HEK293 (cell line): Measurements from ENCODE around the gene SLC38A8.

Experiments used
- CTCF ChIA-PET: fragments of 350-600 bp; formaldehyde crosslinking; extraction: SDS; loops from one replicate; lab custom pipeline; 2021; ENCODE audit warnings: antibody characterized with exemption; lab: Yijun Ruan, JAX
- POLR2A ChIA-PET: fragments of 300-600 bp; formaldehyde crosslinking; extraction: SDS; loops from one replicate; lab custom pipeline; 2020; ENCODE audit warnings: antibody characterized with exemption, inconsistent platforms; lab: Yijun Ruan, JAX
- H3K27ac ChIP-seq: fragments of 200-500 bp; sonication (Bioruptor generic); 2 replicates; pipeline ENCODE4 v1.5.1; 2014; ENCODE audit warnings: low read depth, low read length, control low read depth, inconsistent platforms; ENCODE audit errors: extremely low read depth
- H3K36me3 ChIP-seq, 2 experiments: fragments of 200-500 bp in 1 of 2; sonication (Bioruptor generic) in 1 of 2; 1 replicate in 1 of 2; 2 replicates in 1 of 2; pipeline ENCODE4 v1.5.1; 2014 to 2017; ENCODE audit warnings: inconsistent platforms in 2 of 2, low read length in 2 of 2; ENCODE audit not compliant: control insufficient read depth in 2 of 2, insufficient read depth in 1 of 2
- H3K4me1 ChIP-seq: fragments of 200-500 bp; sonication (Bioruptor generic); 2 replicates; pipeline ENCODE4 v1.5.1; 2014; ENCODE audit warnings: mild to moderate bottlenecking, low read length, inconsistent platforms; ENCODE audit not compliant: control insufficient read depth, insufficient read depth
- H3K4me3 ChIP-seq: 2 replicates; pipeline ENCODE4 v1.5.1; 2011; ENCODE audit warnings: low read depth, mild to moderate bottlenecking, control low read depth, low read length, moderate library complexity
- H3K9me3 ChIP-seq: fragments of 200-500 bp; sonication (Bioruptor generic); 2 replicates; pipeline ENCODE4 v1.5.1; 2014; ENCODE audit warnings: low read depth, low read length, inconsistent platforms; ENCODE audit not compliant: control insufficient read depth, insufficient read depth
- GLIS1 ChIP-seq: fragments of 450-650 bp; formaldehyde crosslinking; IDR thresholded peaks from 2 replicates; pipeline ENCODE4 v1.5.1; 2016; ENCODE audit warnings: missing biosample characterization, missing genetic modification characterization
- HIC1 ChIP-seq: fragments of 450-650 bp; formaldehyde crosslinking; IDR thresholded peaks from 2 replicates; pipeline ENCODE4 v1.5.1; 2016; ENCODE audit warnings: missing biosample characterization, missing genetic modification characterization
- HOXD13 ChIP-seq: sonication (generic); formaldehyde crosslinking; IDR thresholded peaks from 2 replicates; pipeline ENCODE4 v1.8.0; 2022; ENCODE audit warnings: missing genetic modification reagents, borderline replicate concordance
- PRDM10 ChIP-seq: fragments of 450-650 bp; formaldehyde crosslinking; IDR thresholded peaks from 2 replicates; pipeline ENCODE4 v1.5.1; 2016; ENCODE audit warnings: missing biosample characterization, missing genetic modification characterization
- REPIN1 ChIP-seq: fragments of 450-650 bp; formaldehyde crosslinking; IDR thresholded peaks from 2 replicates; pipeline ENCODE4 v1.5.1; 2017; ENCODE audit warnings: missing biosample characterization, missing genetic modification characterization, low read depth
- SP7 ChIP-seq: fragments of 450-650 bp; formaldehyde crosslinking; IDR thresholded peaks from 2 replicates; pipeline ENCODE4 v1.5.1; 2016; ENCODE audit warnings: missing biosample characterization, missing genetic modification characterization
- TRIM28 ChIP-seq: IDR thresholded peaks from 2 replicates; pipeline ENCODE4 v1.6.1; 2011; ENCODE audit warnings: low read length, control low read depth, borderline replicate concordance
- ZBTB21 ChIP-seq: fragments of 450-650 bp; formaldehyde crosslinking; IDR thresholded peaks from 2 replicates; pipeline ENCODE4 v1.5.1; 2017; ENCODE audit warnings: missing biosample characterization, missing genetic modification characterization
- ZFHX2 ChIP-seq: fragments of 450-650 bp; formaldehyde crosslinking; conservative IDR thresholded peaks from 2 replicates; pipeline ENCODE4 v1.5.1; 2016; ENCODE audit warnings: missing biosample characterization, missing genetic modification characterization
- ZNF157 ChIP-seq: fragments of 450-650 bp; formaldehyde crosslinking; IDR thresholded peaks from 2 replicates; pipeline ENCODE4 v1.5.1; 2016; ENCODE audit warnings: missing biosample characterization, missing genetic modification characterization
- ZNF223 ChIP-seq: fragments of 450-650 bp; formaldehyde crosslinking; IDR thresholded peaks from 2 replicates; pipeline ENCODE4 v1.5.1; 2016; ENCODE audit warnings: missing biosample characterization, missing genetic modification characterization
- ZNF24 ChIP-seq: fragments of 450-650 bp; formaldehyde crosslinking; IDR thresholded peaks from 2 replicates; pipeline ENCODE4 v1.5.1; 2016; ENCODE audit warnings: missing biosample characterization, missing genetic modification characterization
- ZNF341 ChIP-seq: fragments of 450-650 bp; formaldehyde crosslinking; IDR thresholded peaks from 2 replicates; pipeline ENCODE4; 2016; ENCODE audit warnings: low read depth, missing biosample characterization, missing genetic modification characterization
- ZNF366 ChIP-seq: fragments of 450-650 bp; formaldehyde crosslinking; conservative IDR thresholded peaks from 2 replicates; pipeline ENCODE4 v1.5.1; 2016; ENCODE audit warnings: missing biosample characterization, missing genetic modification characterization
- ZNF398 ChIP-seq: fragments of 450-650 bp; formaldehyde crosslinking; IDR thresholded peaks from 2 replicates; pipeline ENCODE4 v1.5.1; 2017; ENCODE audit warnings: missing biosample characterization, missing genetic modification characterization
- ZNF488 ChIP-seq: fragments of 450-650 bp; formaldehyde crosslinking; IDR thresholded peaks from 2 replicates; pipeline ENCODE4 v1.5.1; 2016; ENCODE audit warnings: missing biosample characterization, missing genetic modification characterization
- ZNF555 ChIP-seq: fragments of 450-650 bp; formaldehyde crosslinking; conservative IDR thresholded peaks from 2 replicates; pipeline ENCODE4 v1.5.1; 2017; ENCODE audit warnings: missing biosample characterization, mild to moderate bottlenecking, missing genetic modification characterization, inconsistent platforms
- ZNF561 ChIP-seq: fragments of 450-650 bp; IDR thresholded peaks from 2 replicates; pipeline ENCODE4 v1.5.1; 2018; ENCODE audit warnings: missing biosample characterization, missing genetic modification characterization, borderline replicate concordance
- ZNF596 ChIP-seq: fragments of 450-650 bp; IDR thresholded peaks from 2 replicates; pipeline ENCODE4 v1.5.0; 2018; ENCODE audit warnings: missing biosample characterization, mild to moderate bottlenecking, missing genetic modification characterization, moderate library complexity
- ZNF654 ChIP-seq: fragments of 450-650 bp; formaldehyde crosslinking; IDR thresholded peaks from 2 replicates; pipeline ENCODE4 v1.5.1; 2016; ENCODE audit warnings: low read depth, missing biosample characterization, missing genetic modification characterization
- TF ChIP-seq, protein P1 (sequence below): fragments of 450-650 bp; formaldehyde crosslinking; conservative IDR thresholded peaks from 2 replicates; pipeline ENCODE4 v1.5.1; 2016; ENCODE audit warnings: low read depth, missing biosample characterization, missing genetic modification characterization

SLC38A8 gene

DNA sequence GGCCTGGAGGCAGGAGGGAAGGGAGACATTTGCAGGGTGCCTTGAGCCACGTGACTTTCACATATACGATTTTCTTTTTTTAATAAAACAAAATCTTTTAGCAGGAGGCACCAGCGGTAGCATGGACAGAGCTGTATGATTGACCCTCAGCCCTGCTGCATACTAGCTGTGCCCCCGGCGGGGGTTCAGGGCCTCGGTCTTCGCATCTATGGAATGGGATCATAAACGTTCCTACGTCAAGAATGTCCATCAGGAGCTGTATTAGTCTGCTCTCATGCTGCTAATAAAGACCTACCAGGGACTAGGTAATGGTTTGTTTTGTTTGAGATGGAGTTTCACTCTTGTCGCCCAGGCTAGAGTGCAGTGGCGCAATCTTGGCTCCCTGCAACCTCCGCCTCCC is 27.2 kb downstream of the SLC38A8 start (continued):
- TF ChIP-seq, protein P1, sequence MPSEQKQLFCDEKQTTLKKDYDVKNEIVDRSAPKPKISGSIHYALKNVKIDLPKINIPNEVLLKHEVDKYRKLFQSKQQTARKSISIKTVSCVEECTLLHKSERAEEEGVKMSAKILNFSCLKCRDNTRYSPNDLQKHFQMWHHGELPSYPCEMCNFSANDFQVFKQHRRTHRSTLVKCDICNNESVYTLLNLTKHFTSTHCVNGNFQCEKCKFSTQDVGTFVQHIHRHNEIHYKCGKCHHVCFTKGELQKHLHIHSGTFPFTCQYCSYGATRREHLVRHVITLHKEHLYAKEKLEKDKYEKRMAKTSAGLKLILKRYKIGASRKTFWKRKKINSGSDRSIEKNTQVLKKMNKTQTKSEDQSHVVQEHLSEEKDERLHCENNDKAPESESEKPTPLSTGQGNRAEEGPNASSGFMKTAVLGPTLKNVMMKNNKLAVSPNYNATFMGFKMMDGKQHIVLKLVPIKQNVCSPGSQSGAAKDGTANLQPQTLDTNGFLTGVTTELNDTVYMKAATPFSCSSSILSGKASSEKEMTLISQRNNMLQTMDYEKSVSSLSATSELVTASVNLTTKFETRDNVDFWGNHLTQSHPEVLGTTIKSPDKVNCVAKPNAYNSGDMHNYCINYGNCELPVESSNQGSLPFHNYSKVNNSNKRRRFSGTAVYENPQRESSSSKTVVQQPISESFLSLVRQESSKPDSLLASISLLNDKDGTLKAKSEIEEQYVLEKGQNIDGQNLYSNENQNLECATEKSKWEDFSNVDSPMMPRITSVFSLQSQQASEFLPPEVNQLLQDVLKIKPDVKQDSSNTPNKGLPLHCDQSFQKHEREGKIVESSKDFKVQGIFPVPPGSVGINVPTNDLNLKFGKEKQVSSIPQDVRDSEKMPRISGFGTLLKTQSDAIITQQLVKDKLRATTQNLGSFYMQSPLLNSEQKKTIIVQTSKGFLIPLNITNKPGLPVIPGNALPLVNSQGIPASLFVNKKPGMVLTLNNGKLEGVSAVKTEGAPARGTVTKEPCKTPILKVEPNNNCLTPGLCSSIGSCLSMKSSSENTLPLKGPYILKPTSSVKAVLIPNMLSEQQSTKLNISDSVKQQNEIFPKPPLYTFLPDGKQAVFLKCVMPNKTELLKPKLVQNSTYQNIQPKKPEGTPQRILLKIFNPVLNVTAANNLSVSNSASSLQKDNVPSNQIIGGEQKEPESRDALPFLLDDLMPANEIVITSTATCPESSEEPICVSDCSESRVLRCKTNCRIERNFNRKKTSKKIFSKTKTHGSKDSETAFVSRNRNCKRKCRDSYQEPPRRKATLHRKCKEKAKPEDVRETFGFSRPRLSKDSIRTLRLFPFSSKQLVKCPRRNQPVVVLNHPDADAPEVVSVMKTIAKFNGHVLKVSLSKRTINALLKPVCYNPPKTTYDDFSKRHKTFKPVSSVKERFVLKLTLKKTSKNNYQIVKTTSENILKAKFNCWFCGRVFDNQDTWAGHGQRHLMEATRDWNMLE, result no peak
- TF ChIP-seq HOXD13 (CRISPR knock-in tag) (no peak), TRIM28 (no peak), ZNF24 (no peak), ZNF488 (tag by site-specific recombination) (no peak), ZNF561 (tag by site-specific recombination) (no peak), REPIN1 (tag by site-specific recombination) (no peak), GLIS1 (tag by site-specific recombination) (no peak), HIC1 (tag by site-specific recombination) (no peak), ZNF223 (tag by site-specific recombination) (no peak)

GRCh38 chr16:84014570-84015327 is 27.8 kb downstream of the SLC38A8 start:
- H3K4me3 ChIP-seq, result no peak overlapping the region
- POLR2A ChIA-PET, result interaction anchor here (0.6 to 1.5 kb wide), 8 partner anchors 9 to 207 kb away, joined by 3 to 13 read pairs (median 4); partner anchors contain the start of genes HSBP1, MBTPS1 and SLC38A8
- CTCF ChIA-PET, result interaction anchor here (0.6 to 1.8 kb wide), 12 partner anchors 11 to 88 kb away, joined by 3 to 10 read pairs (median 4); no protein-coding TSS in a partner anchor
- TF ChIP-seq ZNF654 (tag by site-specific recombination) (no peak), ZNF223 (tag by site-specific recombination) (no peak), ZBTB21 (tag by site-specific recombination) (no peak), ZNF366 (no peak), ZFHX2 (0 out of 2 replicates have a peak, but pooled peaks have one; percentile 11), ZNF157 (tag by site-specific recombination) (no peak), ZNF555 (tag by site-specific recombination) (no peak), SP7 (tag by site-specific recombination) (no peak), ZNF341 (tag by site-specific recombination) (peak; percentile 96), ZNF488 (tag by site-specific recombination) (no peak), ZNF596 (no peak), PRDM10 (tag by site-specific recombination) (0 out of 2 replicates have a peak, but pooled peaks have one; percentile 2), ZNF398 (tag by site-specific recombination) (no peak)

More at GRCh38 chr16:84014570-84015327, 27.8 kb downstream of the SLC38A8 start:
- H3K4me1 ChIP-seq, result no peaks in the 10 kb centered on the region
- H3K27ac ChIP-seq, result no peak overlapping the region
- H3K9me3 ChIP-seq, result no peaks in the 10 kb centered on the region
- no peaks in the 10 kb centered on the region for H3K36me3 ChIP-seq
